ENCODE measurements around the gene CCDC85A. TPM values are rescaled to one million over a fixed set of nuclear protein-coding genes. Genes with fewer than 3 reads are reported as not detected.

Gene CCDC85A
- total and polyA plus RNA-seq, 2 experiments from 2014 or later, result 0.21 to 0.24 TPM

DNA sequence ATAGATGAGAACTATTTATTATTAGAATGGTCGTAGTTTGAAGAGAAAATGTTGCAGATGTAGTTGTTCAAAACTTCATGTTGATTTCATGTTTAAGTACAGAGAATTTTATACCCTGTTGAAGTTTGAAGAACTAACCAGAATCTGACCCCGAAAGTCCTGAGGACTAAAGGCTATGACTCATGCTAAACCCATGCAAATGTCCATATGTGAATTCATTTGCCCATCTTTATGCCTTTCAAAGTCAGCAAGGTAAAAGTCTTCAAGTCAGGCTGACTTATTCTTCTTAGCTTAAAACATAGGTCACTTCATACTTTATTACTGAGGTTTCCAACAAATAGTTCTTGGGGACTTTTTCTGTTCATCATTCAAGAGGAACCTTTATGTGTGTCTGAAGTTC, 185.5 kb downstream of the CCDC85A start:
- H3K27ac ChIP-seq (ENCODE audit: low read depth), result no peak overlapping the region
- Mint-ChIP-seq H3K4me1 (peaks cover 8% of the 10 kb centered on the region; the same call in 2 of the 3 replicates), H3K27me3 (ENCODE audit: insufficient read depth, low read depth, poor library complexity) (no peaks in the 10 kb centered on the region), H3K4me3 (no peak overlapping the region), H3K9me3 (no peaks in the 10 kb centered on the region), H3K36me3 (ENCODE audit: low read depth) (no peaks in the 10 kb centered on the region), H3K27ac (no peak overlapping the region)
- DNase-seq (ENCODE audit: low spot score) (no peak), ATAC-seq (no peak)
- H3K79me2 ChIP-seq (replicated peaks; ENCODE audit: insufficient read depth), result no peaks in the 10 kb centered on the region
- H4K20me1 ChIP-seq (replicated peaks; ENCODE audit: insufficient read depth), result no peaks in the 10 kb centered on the region
- no peak overlapping the region for H3K4me3 ChIP-seq
- H2AFZ ChIP-seq, result no peak overlapping the region
- H3K4me2 ChIP-seq, result no peak overlapping the region
- H3K9me2 ChIP-seq (ENCODE audit: insufficient read depth), result no peaks in the 10 kb centered on the region
- no peaks in the 10 kb centered on the region for H3F3A ChIP-seq (replicated peaks; ENCODE audit: low read depth)
- TF ChIP-seq NANOG (IDR thresholded peaks at IDR 0.05; ENCODE audit: borderline replicate concordance) (no peak), ZNF114 (CRISPR knock-in tag; IDR thresholded peaks at IDR 0.05) (no peak), STAT1 (IDR thresholded peaks at IDR 0.05; ENCODE audit: unreplicated experiment) (no peak), ZNF331 (CRISPR knock-in tag; IDR thresholded peaks at IDR 0.05; ENCODE audit: low read depth) (no peak), POLR2AphosphoS5 (IDR thresholded peaks at IDR 0.05; ENCODE audit: low read depth) (no peak), ZNF462 (CRISPR knock-in tag; IDR thresholded peaks at IDR 0.05) (no peak), EZH2phosphoT487 (IDR thresholded peaks at IDR 0.05; ENCODE audit: unreplicated experiment) (no peak)
- no peaks in the 10 kb centered on the region for H3K4me1 ChIP-seq (ENCODE audit: insufficient read depth)
- no peaks in the 10 kb centered on the region for H3K36me3 ChIP-seq (ENCODE audit: insufficient read depth)
- H3K27me3 ChIP-seq (ENCODE audit: insufficient read depth), result no peaks in the 10 kb centered on the region

All from GM23338 (cell line).